NCI-H2227 (cell line): ENCODE measurements around the gene PPP1R9A.

Experiments
- DNase-seq: peaks from one replicate; lab custom pipeline; 2025; ENCODE audit not compliant: unreplicated experiment; lab: John Stamatoyannopoulos, UW

PPP1R9A gene

DNA sequence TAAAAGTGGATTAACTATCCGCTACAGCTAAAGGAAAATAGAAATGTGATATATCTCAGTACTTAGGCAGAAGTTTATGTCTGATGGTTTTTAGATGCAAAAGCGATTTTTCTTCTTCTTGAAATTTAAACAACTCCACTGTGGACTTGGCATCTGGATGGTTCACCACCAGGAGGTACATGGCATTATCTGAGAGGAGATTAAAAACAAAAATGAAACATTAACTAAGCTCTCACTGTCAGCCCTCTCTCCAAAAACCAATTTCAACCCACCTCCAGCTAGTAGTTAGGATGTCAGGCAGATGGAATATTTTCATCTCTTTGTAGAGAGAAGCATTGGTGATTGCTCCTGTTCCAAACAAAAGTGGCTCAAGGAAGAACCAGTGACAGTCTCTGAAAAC, 404.0 kb downstream of the PPP1R9A start:
- DNase-seq: no peak

DNA sequence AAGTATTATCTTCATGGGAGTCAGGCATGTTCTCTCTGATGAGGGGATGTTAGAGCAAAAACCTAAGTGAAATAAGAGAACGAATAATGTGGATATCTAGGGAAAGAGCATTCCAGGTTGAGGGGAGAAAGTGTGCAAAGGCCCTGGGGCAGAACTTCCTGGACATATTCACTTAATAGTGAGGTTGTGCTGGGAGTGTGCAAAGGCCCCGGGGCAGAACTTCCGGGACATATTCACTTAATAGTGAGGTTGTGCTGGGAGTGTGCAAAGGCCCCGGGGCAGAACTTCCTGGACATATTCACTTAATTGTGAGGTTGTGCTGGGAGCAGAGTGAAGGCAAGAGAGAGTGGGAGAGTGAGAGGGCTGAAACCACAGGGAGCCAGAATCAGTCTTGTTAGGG, 405.2 kb downstream of the PPP1R9A start:
- DNase-seq: no peak

DNA sequence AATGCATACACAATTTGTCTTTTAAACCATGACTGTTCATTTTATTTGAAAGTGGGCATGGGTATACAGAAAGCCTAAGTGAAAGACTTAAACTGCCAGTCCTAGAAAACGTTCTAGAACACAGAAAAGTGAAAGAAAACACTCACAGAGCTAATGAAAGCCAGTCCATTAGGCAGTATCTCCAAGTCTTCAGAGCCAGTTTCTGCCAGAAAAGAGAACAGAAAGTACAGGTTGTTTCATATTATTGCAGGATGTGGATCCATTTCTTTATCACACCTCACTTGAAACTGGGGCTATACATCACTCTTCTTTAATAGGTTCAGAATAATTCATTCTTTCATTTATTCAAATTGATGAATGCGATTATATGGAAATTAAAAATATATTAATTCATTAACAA, 409.2 kb downstream of the PPP1R9A start:
- DNase-seq: no peak

DNA sequence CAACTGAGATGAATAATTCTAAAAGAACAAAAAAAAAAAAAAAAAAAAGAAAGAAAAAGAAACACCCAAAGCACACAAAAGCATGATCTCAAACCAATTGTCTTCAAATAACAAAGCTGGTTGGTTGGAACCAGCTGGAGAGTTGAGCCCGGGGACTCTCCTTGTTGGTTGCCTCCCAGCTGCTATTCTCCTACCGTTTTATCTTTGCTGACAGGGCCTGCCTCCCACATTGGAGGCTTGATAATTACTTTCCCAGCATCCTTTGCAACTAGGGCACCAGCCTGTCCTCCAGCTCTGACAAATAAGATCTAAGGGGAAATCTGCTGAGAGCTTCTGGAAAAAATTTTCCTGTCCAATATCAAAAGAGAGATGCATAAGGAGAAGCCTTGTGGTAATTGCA, 410.2 kb downstream of the PPP1R9A start:
- peak; percentile 46 for DNase-seq

GRCh38 chr7:95317966-95318365, 410.6 kb downstream of the PPP1R9A start:
- no peak for DNase-seq

GRCh38 chr7:95318501-95319100, 411.2 kb downstream of the PPP1R9A start:
- DNase-seq: no peak

DNA sequence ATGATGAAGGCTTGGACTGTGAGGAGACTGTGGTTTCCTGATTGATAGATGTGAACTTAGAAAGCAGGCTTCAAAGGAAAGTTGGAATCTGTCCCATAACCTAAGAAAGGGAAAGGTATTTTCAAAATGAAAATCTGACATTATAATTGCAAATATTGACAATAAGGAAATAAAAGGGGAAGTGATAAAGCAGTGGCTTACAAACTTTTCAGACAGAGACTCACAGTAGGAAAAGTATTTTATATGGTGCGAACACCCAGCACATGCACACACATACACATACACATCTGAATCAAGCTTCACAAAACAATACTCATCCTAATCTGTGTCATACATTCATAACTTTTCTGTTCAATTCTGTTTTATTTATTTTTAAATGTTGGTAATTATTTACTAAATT, 412.2 kb downstream of the PPP1R9A start:
- DNase-seq: no peak

GRCh38 chr7:95320651-95321050, 413.3 kb downstream of the PPP1R9A start:
- DNase-seq: no peak

DNA sequence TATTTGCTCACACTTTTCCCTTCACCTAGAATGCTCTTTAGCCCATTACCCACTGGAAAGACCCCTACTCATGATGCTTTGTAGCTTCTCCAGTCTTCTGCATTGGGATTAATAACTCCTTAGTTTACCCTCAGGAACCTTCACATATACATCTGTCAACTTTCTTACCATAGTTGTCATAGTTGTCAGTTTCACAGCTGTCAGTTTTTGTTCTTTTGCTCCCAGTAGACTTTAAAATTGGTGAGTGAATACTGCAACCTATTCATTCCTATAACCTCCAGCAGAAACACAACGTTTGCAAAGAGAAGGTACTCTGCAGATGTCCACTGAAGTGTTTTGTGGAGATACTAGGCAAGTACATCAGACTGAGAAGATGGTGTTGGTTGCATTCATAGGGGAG, 414.3 kb downstream of the PPP1R9A start:
- DNase-seq: no peak

DNA sequence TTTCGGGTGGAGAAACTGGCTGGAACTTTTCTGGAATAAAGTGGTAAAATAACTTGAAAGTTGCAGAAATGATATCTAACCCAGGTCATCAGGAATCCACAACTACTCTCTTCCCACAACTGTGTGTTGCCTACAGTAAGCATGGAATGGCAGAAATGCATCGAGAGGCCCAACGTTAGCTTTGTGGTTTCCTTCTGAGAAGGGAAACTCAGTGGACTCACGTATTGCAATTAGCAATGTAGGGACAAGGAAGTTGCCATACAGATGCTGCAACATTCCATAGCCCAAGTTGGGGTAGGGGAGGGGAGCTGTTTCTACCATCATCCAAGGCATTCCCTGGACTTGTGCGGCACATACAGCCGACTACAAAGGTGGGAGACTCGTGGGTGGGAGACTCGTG, 415.0 kb downstream of the PPP1R9A start:
- DNase-seq: no peak

GRCh38 chr7:95322854-95323253, 415.5 kb downstream of the PPP1R9A start:
- no peak for DNase-seq

GRCh38 chr7:95323410-95324129, 416.2 kb downstream of the PPP1R9A start:
- DNase-seq: no peak

DNA sequence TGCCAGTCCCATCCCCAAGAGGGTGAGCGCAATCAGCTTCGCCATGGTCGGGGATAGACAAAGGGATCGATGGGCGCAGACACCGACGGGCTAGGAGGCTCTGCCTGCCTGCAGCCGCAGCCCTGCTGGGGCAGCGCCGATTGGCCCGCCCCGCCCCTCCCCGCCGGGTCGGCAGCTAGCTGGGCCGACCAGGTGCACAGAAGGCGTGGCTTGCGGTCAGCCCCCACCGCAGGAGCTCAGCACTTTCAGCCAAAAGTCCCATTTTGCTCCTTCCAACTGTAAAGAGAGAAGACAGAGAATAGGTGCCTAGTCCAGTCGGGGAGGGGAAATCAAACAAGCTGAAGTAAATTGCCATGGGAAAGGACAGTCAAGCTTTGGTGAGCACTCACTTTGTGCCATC, 417.0 kb downstream of the PPP1R9A start, which contains the start of gene PON1:
PON1 (minus strand) TSS at position 102 of the 400 bp plus-strand sequence; CDS start at position 45, 57 bp downstream.
- DNase-seq: peak; percentile 46

DNA sequence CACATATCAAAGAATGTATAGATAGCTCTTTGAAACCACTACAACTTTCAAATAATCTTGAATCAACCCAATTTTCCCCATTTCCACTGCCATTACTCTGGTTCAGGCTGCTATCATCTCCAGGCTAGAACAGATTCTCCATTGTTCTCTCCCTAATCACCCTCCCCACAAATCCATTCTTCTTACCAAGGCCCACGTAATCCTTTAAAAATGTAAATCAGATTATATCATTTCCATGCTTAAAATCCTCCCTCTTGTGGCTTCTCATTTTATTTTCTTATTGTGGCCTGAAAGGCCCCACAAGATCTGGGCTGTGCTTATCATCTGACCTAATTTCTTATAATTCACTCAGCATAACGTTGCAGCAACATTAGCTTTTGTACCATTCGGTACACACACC, 420.0 kb downstream of the PPP1R9A start:
- no peak for DNase-seq

DNA sequence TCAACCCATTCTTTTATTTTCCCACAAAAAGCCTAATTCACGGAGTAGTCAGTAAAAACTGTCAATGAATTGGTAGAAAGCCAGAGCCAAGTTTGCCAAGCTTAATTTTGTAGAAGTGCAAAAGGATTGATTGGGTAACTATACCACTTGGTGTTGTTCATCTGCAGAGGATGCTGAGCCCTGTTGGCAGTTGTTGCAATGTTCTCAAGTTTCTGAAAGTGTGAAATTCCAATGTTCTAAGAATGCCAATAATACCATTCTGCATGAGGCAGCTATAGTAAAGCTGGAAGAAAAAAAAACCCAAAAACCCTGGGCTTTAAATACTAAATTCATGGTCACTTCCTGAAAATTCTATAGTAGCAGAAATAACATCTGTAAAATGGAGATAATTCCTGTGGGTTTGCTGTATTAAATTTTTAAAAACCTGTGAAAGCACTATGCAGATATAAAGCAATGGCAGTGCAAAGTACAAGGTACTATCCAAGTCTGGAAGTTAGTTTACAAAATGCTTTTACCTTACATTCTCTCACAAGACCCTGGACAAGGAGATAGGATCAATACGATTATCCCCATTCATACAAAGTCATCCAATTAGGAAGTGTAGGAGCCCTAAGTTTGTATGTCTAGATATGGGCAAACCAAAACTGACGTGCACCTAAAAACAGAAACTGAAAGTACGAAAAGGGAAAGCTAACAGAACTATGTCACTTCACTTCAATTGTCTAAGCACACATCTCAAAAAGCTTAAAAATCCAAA, 423.0 kb downstream of the PPP1R9A start:
- DNase-seq: no peak

GRCh38 chr7:95330961-95331337, 423.6 kb downstream of the PPP1R9A start:
- no peak for DNase-seq

- DNase-seq: no peak
Measured at GRCh38 chr7:95334447-95334846, 427.1 kb downstream of the PPP1R9A start.

- DNase-seq: no peak
Measured at GRCh38 chr7:95335093-95335492, 427.7 kb downstream of the PPP1R9A start.

DNA sequence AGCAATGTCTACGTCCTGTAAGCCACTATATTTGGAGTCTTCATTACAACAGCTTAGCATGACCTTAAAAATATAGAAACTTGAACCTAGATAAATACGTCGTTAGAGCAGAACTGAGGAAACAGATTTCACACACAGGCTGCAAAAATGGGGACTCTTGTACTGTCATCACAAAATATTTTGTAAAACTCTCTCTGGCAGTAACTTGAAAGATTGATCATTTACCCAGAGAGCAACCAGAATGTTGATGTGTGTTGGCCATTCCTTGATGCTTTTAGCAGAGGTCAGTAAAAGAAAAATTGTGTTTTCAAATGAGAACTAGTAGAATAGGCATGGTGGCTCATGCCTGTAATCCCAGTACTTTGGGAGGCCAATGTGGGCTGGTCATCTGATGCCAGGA, 431.4 kb downstream of the PPP1R9A start:
- DNase-seq: no peak

DNA sequence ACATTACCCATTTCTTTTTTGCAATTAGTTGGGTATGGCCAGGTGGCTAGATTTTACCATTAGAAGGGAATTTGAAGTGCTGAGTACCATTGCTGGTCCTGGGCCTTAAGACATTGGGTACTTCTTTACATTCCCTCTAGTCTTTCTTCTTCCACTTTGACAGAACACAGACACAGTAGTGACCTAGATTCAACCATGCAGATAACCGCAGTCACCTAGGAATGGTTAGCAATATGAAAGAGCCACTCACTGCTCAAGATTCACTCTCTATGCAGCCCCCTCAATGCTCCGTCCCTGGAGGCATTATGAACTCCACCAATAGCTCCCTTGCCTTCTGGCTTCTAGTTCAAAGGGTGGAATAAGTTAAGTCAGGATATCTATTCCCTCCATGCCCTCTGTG, 433.1 kb downstream of the PPP1R9A start:
- DNase-seq: no peak

GRCh38 chr7:95342029-95342428, 434.6 kb downstream of the PPP1R9A start:
- DNase-seq: no peak

DNA sequence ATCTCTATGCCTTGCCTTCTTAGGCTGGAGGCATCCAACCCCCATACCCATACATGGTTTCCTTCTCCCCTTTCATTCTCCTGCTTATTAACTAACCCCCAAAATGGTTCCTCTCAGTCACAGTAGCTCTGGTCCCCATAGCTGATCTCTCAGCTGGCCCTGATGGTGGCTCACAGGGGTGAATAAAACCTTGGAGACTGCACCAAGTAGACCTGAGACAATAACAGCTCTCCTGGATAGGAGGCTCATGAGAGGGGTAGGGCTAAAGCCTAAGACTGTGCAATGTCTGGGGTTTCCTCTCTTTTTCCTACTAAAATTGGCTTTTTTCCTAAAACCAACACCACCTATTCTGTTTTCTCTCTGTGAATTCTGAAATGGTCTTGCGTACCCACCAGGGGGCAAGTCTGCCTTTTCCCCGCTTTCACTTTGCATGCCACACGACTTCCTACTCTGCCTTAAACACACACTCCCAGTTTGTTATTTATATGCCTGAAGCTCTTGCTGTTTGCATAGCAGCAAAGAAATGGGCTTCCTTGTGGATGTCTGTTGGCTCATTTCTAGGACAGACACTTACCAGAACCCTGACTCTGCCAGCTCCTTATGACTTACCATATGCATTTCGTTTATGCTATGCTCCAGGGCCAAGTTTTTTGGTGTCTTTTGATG, 435.4 kb downstream of the PPP1R9A start:
- no peak for DNase-seq
